OCI-LY1 (cell line): ENCODE results near the gene ACTN4.

Experiments used
- H2AFZ ChIP-seq: fragments of 200-600 bp; sonication (generic), shearing (Covaris generic); 2 replicates; pipeline ENCODE4 v1.6.0; 2014; ENCODE audit warnings: antibody characterized with exemption, mild to moderate bottlenecking, low read length
- H3F3A ChIP-seq: fragments of 200-600 bp; sonication (generic), shearing (Covaris generic); 2 replicates; pipeline ENCODE4 v1.6.0; 2014; ENCODE audit warnings: mild to moderate bottlenecking, antibody characterized with exemption, low read length, moderate library complexity; ENCODE audit not compliant: insufficient read depth
- H3K27ac ChIP-seq: fragments of 200-600 bp; sonication (generic); 2 replicates; pipeline ENCODE4 v1.5.1; 2014; ENCODE audit warnings: low read length, mixed run types, mild to moderate bottlenecking, low read depth; ENCODE audit not compliant: poor library complexity, severe bottlenecking
- H3K27me3 ChIP-seq: fragments of 200-600 bp; sonication (generic); 2 replicates; pipeline ENCODE4 v1.6.0; 2014; ENCODE audit warnings: antibody characterized with exemption, mild to moderate bottlenecking, low read length, moderate library complexity; ENCODE audit not compliant: insufficient read depth
- H3K36me3 ChIP-seq: fragments of 200-600 bp; sonication (generic); 2 replicates; pipeline ENCODE4 v1.6.1; 2014; ENCODE audit warnings: mild to moderate bottlenecking, antibody characterized with exemption, low read length, moderate library complexity, mixed read lengths; ENCODE audit not compliant: insufficient read depth
- H3K4me1 ChIP-seq: fragments of 200-600 bp; sonication (generic); 2 replicates; pipeline ENCODE4 v1.5.1; 2014; ENCODE audit warnings: mild to moderate bottlenecking, low read length, moderate library complexity; ENCODE audit not compliant: insufficient read depth, severe bottlenecking
- H3K4me2 ChIP-seq: fragments of 200-600 bp; sonication (generic), shearing (Covaris generic); 2 replicates; pipeline ENCODE4 v1.6.1; 2014; ENCODE audit warnings: low read length
- H3K4me3 ChIP-seq: fragments of 200-600 bp; sonication (generic); 2 replicates; pipeline ENCODE4 v1.5.1; 2014; ENCODE audit warnings: low read length, low read depth, mild to moderate bottlenecking, mixed read lengths; ENCODE audit not compliant: poor library complexity, severe bottlenecking
- H3K79me2 ChIP-seq: fragments of 200-600 bp; shearing (Covaris generic); 2 replicates; pipeline ENCODE4 v1.6.1; 2016; ENCODE audit warnings: mixed run types, low read length, mixed read lengths; ENCODE audit not compliant: insufficient read depth
- H3K9ac ChIP-seq: fragments of 200-600 bp; sonication (generic), shearing (Covaris generic); 2 replicates; pipeline ENCODE4 v1.6.1; 2014; ENCODE audit warnings: mild to moderate bottlenecking, low read length, mixed read lengths
- H3K9me2 ChIP-seq: fragments of 200-600 bp; sonication (generic), shearing (Covaris generic); 2 replicates; pipeline ENCODE4 v1.6.1; 2014; ENCODE audit warnings: low read depth, mild to moderate bottlenecking, low read length, mixed read lengths
- H3K9me3 ChIP-seq: fragments of 200-600 bp; shearing (Covaris generic); 2 replicates; pipeline ENCODE4 v1.6.1; 2014; ENCODE audit warnings: low read length, mixed read lengths
- H4K20me1 ChIP-seq: fragments of 200-600 bp; sonication (generic), shearing (Covaris generic); 2 replicates; pipeline ENCODE4 v1.6.0; 2016; ENCODE audit warnings: mild to moderate bottlenecking, low read length; ENCODE audit not compliant: insufficient read depth
- EZH2 ChIP-seq: fragments of 200-600 bp; sonication (generic), shearing (Covaris generic); IDR thresholded peaks from 2 replicates; pipeline ENCODE4 v1.8.0; 2017; ENCODE audit warnings: borderline replicate concordance, mixed run types, mild to moderate bottlenecking, antibody characterized with exemption, low read length, moderate library complexity, mixed read lengths
- TF ChIP-seq, protein P1 (sequence below): fragments of 200-600 bp; sonication (generic), shearing (Covaris generic); IDR thresholded peaks from 2 replicates; pipeline ENCODE4 v1.5.1; 2017; ENCODE audit warnings: mild to moderate bottlenecking, antibody characterized with exemption, low read length, moderate library complexity, mixed read lengths

Gene ACTN4

DNA sequence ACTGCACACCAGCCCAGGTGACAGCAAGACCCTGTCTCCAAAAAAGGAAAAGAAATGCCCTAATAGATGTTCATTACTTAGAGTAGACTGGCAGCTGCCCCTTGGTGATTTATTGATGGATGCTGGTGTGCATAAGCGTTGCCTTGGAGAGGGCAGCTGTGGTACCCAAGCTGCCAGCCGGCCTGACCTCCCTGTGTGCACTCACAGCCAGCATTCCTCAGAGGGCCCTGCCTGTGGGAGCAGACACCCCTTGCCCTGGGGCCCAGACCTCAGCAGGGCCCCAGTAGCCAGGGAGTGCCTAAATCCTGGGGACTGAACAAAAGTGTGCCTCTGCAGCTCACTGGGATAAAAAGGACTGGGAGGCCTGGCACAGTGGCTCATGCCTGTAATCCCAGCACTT is 7.8 kb upstream of the ACTN4 start:
- no peaks in the 10 kb centered on the region for H3K9me3 ChIP-seq
- no peaks in the 10 kb centered on the region for H3F3A ChIP-seq
- H3K27ac ChIP-seq, result no peak overlapping the region
- no peak overlapping the region for H3K4me3 ChIP-seq
- H3K27me3 ChIP-seq, result no peaks in the 10 kb centered on the region
- peaks cover 21% of the 10 kb centered on the region for H3K4me1 ChIP-seq
- H3K36me3 ChIP-seq, result peaks cover 20% of the 10 kb centered on the region
- H3K9me2 ChIP-seq, result no peaks in the 10 kb centered on the region
- H3K79me2 ChIP-seq, result no peaks in the 10 kb centered on the region
- TF ChIP-seq, protein P1, sequence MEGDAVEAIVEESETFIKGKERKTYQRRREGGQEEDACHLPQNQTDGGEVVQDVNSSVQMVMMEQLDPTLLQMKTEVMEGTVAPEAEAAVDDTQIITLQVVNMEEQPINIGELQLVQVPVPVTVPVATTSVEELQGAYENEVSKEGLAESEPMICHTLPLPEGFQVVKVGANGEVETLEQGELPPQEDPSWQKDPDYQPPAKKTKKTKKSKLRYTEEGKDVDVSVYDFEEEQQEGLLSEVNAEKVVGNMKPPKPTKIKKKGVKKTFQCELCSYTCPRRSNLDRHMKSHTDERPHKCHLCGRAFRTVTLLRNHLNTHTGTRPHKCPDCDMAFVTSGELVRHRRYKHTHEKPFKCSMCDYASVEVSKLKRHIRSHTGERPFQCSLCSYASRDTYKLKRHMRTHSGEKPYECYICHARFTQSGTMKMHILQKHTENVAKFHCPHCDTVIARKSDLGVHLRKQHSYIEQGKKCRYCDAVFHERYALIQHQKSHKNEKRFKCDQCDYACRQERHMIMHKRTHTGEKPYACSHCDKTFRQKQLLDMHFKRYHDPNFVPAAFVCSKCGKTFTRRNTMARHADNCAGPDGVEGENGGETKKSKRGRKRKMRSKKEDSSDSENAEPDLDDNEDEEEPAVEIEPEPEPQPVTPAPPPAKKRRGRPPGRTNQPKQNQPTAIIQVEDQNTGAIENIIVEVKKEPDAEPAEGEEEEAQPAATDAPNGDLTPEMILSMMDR, result no peak
- TF ChIP-seq EZH2, result no peak
- H3K4me2 ChIP-seq, result no peak overlapping the region
- H2AFZ ChIP-seq, result no peak overlapping the region
- no peaks in the 10 kb centered on the region for H4K20me1 ChIP-seq
- H3K9ac ChIP-seq, result no peak overlapping the region

DNA sequence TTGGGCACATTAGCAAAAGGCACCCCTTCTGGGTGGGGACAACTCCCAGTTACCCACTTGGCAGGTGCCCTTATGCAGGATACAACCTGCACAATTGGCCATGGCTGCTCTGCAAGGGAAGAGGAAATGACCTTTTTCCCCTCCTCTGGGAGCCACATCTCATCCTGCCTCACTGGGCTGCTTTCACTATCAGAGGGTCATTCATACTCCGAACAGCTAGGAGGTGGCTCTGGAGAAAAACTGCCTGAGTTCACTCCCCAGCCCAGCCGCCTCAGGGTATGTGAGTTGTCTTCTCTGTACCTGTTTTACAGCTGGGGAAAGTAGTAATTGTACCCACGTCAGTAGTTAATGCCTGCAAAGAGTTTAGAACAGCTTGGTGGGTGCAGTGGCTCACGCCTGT is 7.1 kb upstream of the ACTN4 start:
- Histone ChIP-seq H2AFZ (no peak overlapping the region), H3K9me2 (no peaks in the 10 kb centered on the region), H3K9me3 (no peaks in the 10 kb centered on the region), H3K4me3 (no peak overlapping the region), H3F3A (no peaks in the 10 kb centered on the region), H3K27ac (no peak overlapping the region), H4K20me1 (no peaks in the 10 kb centered on the region), H3K79me2 (no peaks in the 10 kb centered on the region), H3K4me1 (peaks cover 21% of the 10 kb centered on the region), H3K36me3 (peaks cover 14% of the 10 kb centered on the region), H3K27me3 (no peaks in the 10 kb centered on the region), H3K9ac (no peak overlapping the region), H3K4me2 (no peak overlapping the region)
- TF ChIP-seq, protein P1, result no peak

DNA sequence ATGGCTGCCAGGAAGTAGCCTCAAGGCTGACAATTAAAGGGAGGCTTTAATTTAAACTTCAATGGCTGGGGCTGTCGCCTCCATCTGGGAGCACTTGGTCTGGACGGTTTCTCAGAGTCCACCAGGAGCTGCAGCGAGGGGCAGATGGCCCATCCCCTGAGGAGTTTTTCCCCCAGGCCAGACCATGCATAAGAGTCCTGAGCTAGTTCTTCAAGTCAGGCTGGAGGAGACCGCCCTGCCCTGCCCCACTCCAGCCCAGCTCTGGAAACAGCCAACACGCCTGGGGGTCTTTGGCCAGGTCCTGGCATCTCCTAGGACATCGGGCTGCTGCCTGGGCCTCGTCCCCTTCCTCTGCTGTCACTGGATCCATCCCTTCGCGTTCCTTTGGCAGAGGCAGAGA is 5.3 kb upstream of the ACTN4 start:
- TF ChIP-seq EZH2, result no peak
- TF ChIP-seq, protein P1, result no peak
- H3K27ac ChIP-seq, result peak overlapping the region; percentile 39
- H3F3A ChIP-seq, result no peaks in the 10 kb centered on the region
- peak overlapping the region; percentile 36 for H3K4me2 ChIP-seq
- peaks cover 15% of the 10 kb centered on the region for H3K4me1 ChIP-seq
- no peak overlapping the region for H3K4me3 ChIP-seq
- 0 out of 2 replicates have a peak overlapping the region, but pooled peaks have one; percentile 31 for H3K9ac ChIP-seq
- H3K27me3 ChIP-seq, result no peaks in the 10 kb centered on the region
- no peak overlapping the region for H2AFZ ChIP-seq
- H3K9me2 ChIP-seq, result no peaks in the 10 kb centered on the region
- H3K9me3 ChIP-seq, result no peaks in the 10 kb centered on the region
- no peaks in the 10 kb centered on the region for H4K20me1 ChIP-seq
- no peaks in the 10 kb centered on the region for H3K79me2 ChIP-seq
- no peaks in the 10 kb centered on the region; the same call in 1 of the 2 replicates for H3K36me3 ChIP-seq
